Epithelial cell of prostate (primary cell): ENCODE results near the gene AFAP1L2.

Source experiments
- DNase-seq: peaks from one replicate; pipeline ENCODE4 v3.0.0-alpha.2; 2011; ENCODE audit warnings: low read depth, low spot score
- H3K27ac ChIP-seq: fragments of 450-650 bp; 2 replicates; pipeline ENCODE4 v1.5.1; 2017; ENCODE audit warnings: mild to moderate bottlenecking

The AFAP1L2 gene

GRCh38 chr10:114404171-114405010, at the start of gene AFAP1L2:
Gene AFAP1L2, minus strand, starts transcription at chr10:114404502. Its CDS starts 47 bp downstream, at chr10:114404455.
- no peak for DNase-seq
- H3K27ac ChIP-seq, result peak within 1 kb of the TSS; percentile 79

GRCh38 chr10:114453576-114453975, 49.3 kb upstream of the AFAP1L2 start:
- no peak for DNase-seq
- no peak overlapping the region for H3K27ac ChIP-seq

- H3K27ac ChIP-seq, result no peak overlapping the region
These were observed 44.6 kb upstream of the AFAP1L2 start for GRCh38 chr10:114448897-114449296.

GRCh38 chr10:114445332-114445731, 41.0 kb upstream of the AFAP1L2 start:
- H3K27ac ChIP-seq, result no peak overlapping the region
- no peak for DNase-seq

More at GRCh38 chr10:114448897-114449296, 44.6 kb upstream of the AFAP1L2 start:
- no peak for DNase-seq

GRCh38 chr10:114444819-114445218, 40.5 kb upstream of the AFAP1L2 start:
- DNase-seq, result no peak

GRCh38 chr10:114442091-114442630, 37.9 kb upstream of the AFAP1L2 start:
- H3K27ac ChIP-seq, result no peak overlapping the region
- DNase-seq, result no peak

More at GRCh38 chr10:114444819-114445218, 40.5 kb upstream of the AFAP1L2 start:
- H3K27ac ChIP-seq, result no peak overlapping the region

- H3K27ac ChIP-seq, result no peak overlapping the region
- DNase-seq, result no peak
These were observed 36.8 kb upstream of the AFAP1L2 start for GRCh38 chr10:114441107-114441506.

GRCh38 chr10:114437473-114438292, 33.4 kb upstream of the AFAP1L2 start:
- H3K27ac ChIP-seq, result no peak overlapping the region
- no peak for DNase-seq

- no peak for DNase-seq
- no peak overlapping the region for H3K27ac ChIP-seq
These were observed 32.6 kb upstream of the AFAP1L2 start for GRCh38 chr10:114436941-114437340.

- H3K27ac ChIP-seq, result no peak overlapping the region
- DNase-seq, result no peak
These were observed 28.3 kb upstream of the AFAP1L2 start for GRCh38 chr10:114432566-114433093.

GRCh38 chr10:114431414-114432135, 27.3 kb upstream of the AFAP1L2 start:
- peak overlapping the region; percentile 10 for H3K27ac ChIP-seq

GRCh38 chr10:114430688-114431413, 26.5 kb upstream of the AFAP1L2 start:
- no peak for DNase-seq
- H3K27ac ChIP-seq, result peak overlapping the region; percentile 10

More at GRCh38 chr10:114431414-114432135, 27.3 kb upstream of the AFAP1L2 start:
- DNase-seq, result no peak

- no peak overlapping the region for H3K27ac ChIP-seq
- DNase-seq, result no peak
These were observed 25.5 kb upstream of the AFAP1L2 start for GRCh38 chr10:114429581-114430335.

- H3K27ac ChIP-seq, result no peak overlapping the region
- no peak for DNase-seq
These were observed 23.0 kb upstream of the AFAP1L2 start for GRCh38 chr10:114427124-114427852.

GRCh38 chr10:114426476-114426875, 22.2 kb upstream of the AFAP1L2 start:
- DNase-seq, result no peak
- H3K27ac ChIP-seq, result no peak overlapping the region

GRCh38 chr10:114420811-114421485, 16.6 kb upstream of the AFAP1L2 start:
- no peak overlapping the region for H3K27ac ChIP-seq
- DNase-seq, result no peak

GRCh38 chr10:114418109-114418508, 13.8 kb upstream of the AFAP1L2 start:
- no peak for DNase-seq
- H3K27ac ChIP-seq, result no peak overlapping the region
